HG02943 (cell line): ENCODE measurements around the gene ZSWIM8.
"Not testable (repeated sequence)": the region's sequence is repeated elsewhere in the genome, so short reads cannot be mapped to it uniquely, and the experiment has no call there.

Experiments
- ATAC-seq: cut with Tn5 transposase; IDR thresholded peaks from one replicate; pipeline ENCODE4 v1.9.1; 2021; ENCODE audit warnings: mild to moderate bottlenecking, low read depth, moderate library complexity; ENCODE audit not compliant: unreplicated experiment

ZSWIM8 gene

GRCh38 chr10:73785211-73785720 lies at the start of gene ZSWIM8:
Gene ZSWIM8, plus strand, starts transcription at chr10:73785606. Its CDS starts 273 bp downstream, at chr10:73785879.
- ATAC-seq, result peak; percentile 72

GRCh38 chr10:73740501-73741254 lies 44.7 kb upstream of the ZSWIM8 start:
- ATAC-seq, result not testable (repeated sequence)

- ATAC-seq, result no peak
Measured at GRCh38 chr10:73742454-73742734, 43.0 kb upstream of the ZSWIM8 start.

- no peak for ATAC-seq
Measured at GRCh38 chr10:73743327-73743904, 42.0 kb upstream of the ZSWIM8 start.

- ATAC-seq, result peak; percentile 84
Measured at GRCh38 chr10:73743905-73744663, 41.3 kb upstream of the ZSWIM8 start, which contains the start of gene SEC24C. Gene SEC24C, plus strand, starts transcription at chr10:73744372. Its CDS starts 2,461 bp downstream, at chr10:73746833.

- peak; percentile 24 for ATAC-seq
Measured at GRCh38 chr10:73744664-73744975, 40.8 kb upstream of the ZSWIM8 start.

- no peak for ATAC-seq
Measured at GRCh38 chr10:73746721-73747120, 38.7 kb upstream of the ZSWIM8 start.

GRCh38 chr10:73750819-73751218 lies 34.6 kb upstream of the ZSWIM8 start:
- no peak for ATAC-seq

- ATAC-seq, result no peak
Measured at GRCh38 chr10:73756183-73756582, 29.2 kb upstream of the ZSWIM8 start.

GRCh38 chr10:73758704-73759511 lies 26.5 kb upstream of the ZSWIM8 start:
- ATAC-seq, result no peak

GRCh38 chr10:73759512-73760115 lies 25.8 kb upstream of the ZSWIM8 start:
- ATAC-seq, result no peak

- ATAC-seq, result no peak
Measured at GRCh38 chr10:73761781-73762180, 23.6 kb upstream of the ZSWIM8 start.

- ATAC-seq, result no peak
Measured at GRCh38 chr10:73762915-73763314, 22.5 kb upstream of the ZSWIM8 start.

- ATAC-seq, result no peak
Measured at GRCh38 chr10:73763343-73763742, 22.1 kb upstream of the ZSWIM8 start.

- ATAC-seq, result no peak
Measured at GRCh38 chr10:73765066-73765465, 20.3 kb upstream of the ZSWIM8 start.

GRCh38 chr10:73768881-73769280 lies 16.5 kb upstream of the ZSWIM8 start:
- ATAC-seq, result no peak

- no peak for ATAC-seq
Measured at GRCh38 chr10:73769396-73769795, 16.0 kb upstream of the ZSWIM8 start.

- peak; percentile 37 for ATAC-seq
Measured at GRCh38 chr10:73771722-73772280, 13.6 kb upstream of the ZSWIM8 start.

GRCh38 chr10:73772281-73773151 lies 12.9 kb upstream of the ZSWIM8 start:
- ATAC-seq, result peak; percentile 65
